ENCODE data around the gene PSMG4.

The PSMG4 gene

DNA sequence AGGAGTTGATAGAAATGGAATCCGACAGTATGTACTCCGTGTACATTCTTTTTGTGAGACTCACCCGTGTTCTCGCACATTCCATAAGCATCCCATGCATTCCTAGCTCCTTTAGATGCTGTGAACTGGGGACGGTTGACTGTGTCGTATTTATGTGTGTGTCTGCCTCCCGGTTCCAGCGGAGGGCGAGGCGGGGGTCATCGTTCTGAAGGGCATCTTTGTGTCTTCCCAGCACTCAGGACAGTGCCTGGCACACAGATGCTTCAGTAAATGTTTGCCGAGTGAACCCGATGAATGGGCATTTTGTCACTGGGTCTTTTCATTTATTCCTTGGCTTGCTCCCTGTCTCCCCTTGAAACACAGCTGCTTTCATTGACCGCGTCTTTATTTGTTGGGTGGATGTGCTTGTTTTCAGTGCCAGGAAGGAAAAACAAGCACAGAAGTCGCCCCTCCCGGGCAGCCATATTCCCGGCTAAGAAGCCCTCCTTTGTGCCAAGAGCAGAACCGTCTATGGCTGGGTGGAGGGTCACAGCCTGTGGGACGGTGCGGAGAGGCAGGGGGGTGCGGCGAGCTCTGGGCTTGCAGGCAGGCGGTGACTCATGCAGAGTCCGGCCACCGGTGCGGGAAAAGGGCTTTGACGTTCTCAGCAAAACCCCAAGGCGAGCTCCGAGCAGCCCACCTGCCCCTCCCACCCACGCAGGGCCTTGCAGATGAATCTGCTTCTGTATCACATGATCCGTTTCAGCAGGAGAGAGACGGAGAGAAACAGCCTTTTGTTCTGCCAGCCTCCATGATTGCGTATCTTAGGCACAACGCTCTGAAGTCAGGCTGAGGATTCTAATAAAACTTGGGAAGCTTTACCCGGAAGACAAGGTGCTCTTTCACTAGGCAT is 11.2 kb upstream of the PSMG4 start:
- POLR2A ChIA-PET = interaction anchor here (0.7 to 3.6 kb wide), 11 partner anchors 10 to 524 kb away, joined by 3 to 23 read pairs (median 6); partner anchors contain the start of genes PSMG4 and TUBB2A

GRCh38 chr6:3249821-3250220 is 8.9 kb upstream of the PSMG4 start:
- Histone ChIP-seq H3K4me3 (ENCODE audit: low read depth, low read length) (no peak overlapping the region), H3K27ac (ENCODE audit: extremely low read depth, low read depth, low read length) (no peak overlapping the region), H3K9me3 (ENCODE audit: control insufficient read depth, insufficient read depth, low read depth, low read length) (no peaks in the 10 kb centered on the region), H3K4me1 (ENCODE audit: control insufficient read depth, insufficient read depth, low read length) (peaks cover 6% of the 10 kb centered on the region; the same call in 1 of the 2 replicates), H3K36me3 (ENCODE audit: control insufficient read depth in 2 of 2, insufficient read depth in 1 of 2, low read length in 2 of 2) (no peaks in the 10 kb centered on the region)
- TF ChIP-seq ZNF529 (tag by site-specific recombination; IDR thresholded peaks at IDR 0.05; ENCODE audit: insufficient replicate concordance) = no peak
- peak; percentile 51; the same call in 1 of the 2 replicates for TF ChIP-seq ZIC2 (tag by site-specific recombination; IDR thresholded peaks at IDR 0.05)
- ChIA-PET POLR2A (interaction anchor here (1.3 to 3.1 kb wide), 3 partner anchors 23 to 93 kb away, joined by 5 to 26 read pairs (median 20); partner anchors contain the start of genes TUBB2A and TUBB2B), CTCF (interaction anchor here (0.6 to 7.1 kb wide), 7 partner anchors 12 to 489 kb away, joined by 3 to 72 read pairs (median 13); no protein-coding TSS in a partner anchor)

More for the DNA sequence above, 11.2 kb upstream of the PSMG4 start:
- peak overlapping the region; percentile 19 for H3K4me3 ChIP-seq (ENCODE audit: low read depth, low read length)
- CTCF ChIA-PET = interaction anchor here (0.6 to 7.1 kb wide), 15 partner anchors 9 to 1138 kb away, joined by 3 to 72 read pairs (median 3); partner anchors contain the start of genes BPHL and TUBB2A
- no peaks in the 10 kb centered on the region for H3K9me3 ChIP-seq (ENCODE audit: control insufficient read depth, insufficient read depth, low read depth, low read length)
- H3K4me1 ChIP-seq (ENCODE audit: control insufficient read depth, insufficient read depth, low read length) = peaks cover 6% of the 10 kb centered on the region; the same call in 1 of the 2 replicates
- TF ChIP-seq ZFHX2 (tag by site-specific recombination; conservative IDR thresholded peaks at IDR 0.05) (peak; percentile 42), ZNF704 (tag by site-specific recombination; IDR thresholded peaks at IDR 0.05) (no peak), EGR2 (tag by site-specific recombination; IDR thresholded peaks at IDR 0.05; ENCODE audit: low read depth) (peak; percentile 38; the same call in 1 of the 2 replicates), ZNF335 (tag by site-specific recombination; conservative IDR thresholded peaks at IDR 0.05) (peak; percentile 53; the same call in 1 of the 2 replicates), ZNF366 (tag by site-specific recombination; conservative IDR thresholded peaks at IDR 0.05) (no peak), ZBTB20 (tag by site-specific recombination; IDR thresholded peaks at IDR 0.05) (peak; percentile 61; the same call in 1 of the 2 replicates), ZSCAN16 (tag by site-specific recombination; IDR thresholded peaks at IDR 0.05) (no peak)
- peak overlapping the region; percentile 20; the same call in 1 of the 2 replicates for H3K27ac ChIP-seq (ENCODE audit: extremely low read depth, low read depth, low read length)
- no peaks in the 10 kb centered on the region for H3K36me3 ChIP-seq (ENCODE audit: control insufficient read depth in 2 of 2, insufficient read depth in 1 of 2, low read length in 2 of 2)

GRCh38 chr6:3250231-3250675 is 8.5 kb upstream of the PSMG4 start:
- ChIA-PET CTCF (interaction anchor here (0.6 to 7.1 kb wide), 12 partner anchors 12 to 592 kb away, joined by 3 to 72 read pairs (median 12); no protein-coding TSS in a partner anchor), POLR2A (interaction anchor here (1.3 to 3.1 kb wide), 3 partner anchors 23 to 93 kb away, joined by 5 to 26 read pairs (median 20); partner anchors contain the start of genes TUBB2A and TUBB2B)
- H3K27ac ChIP-seq (ENCODE audit: extremely low read depth, low read depth, low read length) = no peak overlapping the region
- no peak overlapping the region for H3K4me3 ChIP-seq (ENCODE audit: low read depth, low read length)
- TF ChIP-seq OSR2 (tag by site-specific recombination; IDR thresholded peaks at IDR 0.05) = no peak
- TF ChIP-seq ZNF221 (tag by site-specific recombination; IDR thresholded peaks at IDR 0.05; ENCODE audit: borderline replicate concordance) = no peak
- no peak for TF ChIP-seq SALL2 (tag by site-specific recombination; IDR thresholded peaks at IDR 0.05; ENCODE audit: borderline replicate concordance)
- TF ChIP-seq ZEB2 (tag by site-specific recombination; IDR thresholded peaks at IDR 0.05) = no peak
- TF ChIP-seq ZNF558 (tag by site-specific recombination; IDR thresholded peaks at IDR 0.05) = no peak
- no peak for TF ChIP-seq ZNF10 (tag by site-specific recombination; IDR thresholded peaks at IDR 0.05)
- no peak for TF ChIP-seq ZNF416 (tag by site-specific recombination; IDR thresholded peaks at IDR 0.05)
- no peak for TF ChIP-seq ZNF169 (tag by site-specific recombination; IDR thresholded peaks at IDR 0.05)
- no peak for TF ChIP-seq ZNF426 (tag by site-specific recombination; IDR thresholded peaks at IDR 0.05)
- no peak for TF ChIP-seq WT1 (tag by site-specific recombination; IDR thresholded peaks at IDR 0.05)
- no peak for TF ChIP-seq ZNF658 (tag by site-specific recombination; IDR thresholded peaks at IDR 0.05)
- no peak for TF ChIP-seq ZXDB (tag by site-specific recombination; IDR thresholded peaks at IDR 0.05)
- TF ChIP-seq ZBTB20 (tag by site-specific recombination; IDR thresholded peaks at IDR 0.05) = no peak
- no peak for TF ChIP-seq ZNF792 (tag by site-specific recombination; IDR thresholded peaks at IDR 0.05)
- no peak for TF ChIP-seq ZNF510 (tag by site-specific recombination; IDR thresholded peaks at IDR 0.05; ENCODE audit: insufficient replicate concordance)
- H3K9me3 ChIP-seq (ENCODE audit: control insufficient read depth, insufficient read depth, low read depth, low read length) = no peaks in the 10 kb centered on the region
- peaks cover 6% of the 10 kb centered on the region; the same call in 1 of the 2 replicates for H3K4me1 ChIP-seq (ENCODE audit: control insufficient read depth, insufficient read depth, low read length)
- no peaks in the 10 kb centered on the region for H3K36me3 ChIP-seq (ENCODE audit: control insufficient read depth in 2 of 2, insufficient read depth in 1 of 2, low read length in 2 of 2)

Data from HEK293 (cell line).